Measurements from ENCODE around the gene LY86.

DNA sequence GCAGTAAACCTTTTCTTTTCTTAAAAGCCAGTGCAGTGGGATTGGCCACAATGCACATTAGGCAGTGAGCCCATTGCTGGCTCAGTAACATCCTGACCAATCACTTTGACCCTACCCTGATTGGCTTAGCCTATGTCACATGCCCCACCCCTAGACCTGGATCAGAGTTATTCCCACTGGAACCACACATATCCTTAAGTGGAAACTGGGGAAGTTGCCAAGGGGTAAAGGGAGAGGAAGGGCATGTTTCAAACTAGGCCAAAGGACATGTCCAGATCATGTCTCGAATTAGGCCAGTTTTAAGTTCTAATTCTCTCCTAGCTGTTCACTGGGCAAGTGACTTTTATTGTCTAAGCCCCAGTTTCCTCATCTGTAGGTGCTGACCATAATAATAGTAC lies 69.3 kb downstream of the LY86 start:
- TF ChIP-seq POLR2A (IDR thresholded peaks at IDR 0.05), result no peak
- TF ChIP-seq CTCF (IDR thresholded peaks at IDR 0.05), result no peak
